HG02840 (cell line): ENCODE data around the gene EIF5AL1.
"Not testable (repeated sequence)": the region's sequence is repeated elsewhere in the genome, so short reads cannot be mapped to it uniquely, and the experiment has no call there.

Experiments used
- ATAC-seq: cut with Tn5 transposase; IDR thresholded peaks from one replicate; pipeline ENCODE4 v1.9.1; 2021; ENCODE audit warnings: mild to moderate bottlenecking, moderate library complexity, moderate number of reproducible peaks; ENCODE audit not compliant: unreplicated experiment, low FRiP score

The EIF5AL1 gene

DNA sequence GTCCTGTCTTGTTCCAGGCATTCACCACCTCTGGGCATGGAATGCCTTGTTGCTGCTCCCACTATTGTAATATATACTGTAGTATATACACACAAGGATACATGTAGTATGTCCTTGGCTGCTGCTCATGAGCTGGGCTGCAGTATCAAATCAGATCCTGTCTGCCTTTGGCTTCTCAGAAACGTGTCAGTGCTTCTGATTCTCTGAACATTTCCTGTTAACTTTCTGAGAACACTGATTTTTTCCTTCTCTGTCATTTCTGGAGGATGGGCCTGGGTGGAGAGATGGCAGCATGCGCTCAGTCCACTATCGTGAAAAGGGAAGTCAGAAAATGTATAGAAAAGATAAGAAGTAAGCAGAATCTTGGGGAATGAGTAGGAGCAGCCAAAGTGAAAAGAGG, 35.6 kb downstream of the EIF5AL1 start:
- ATAC-seq = no peak

DNA sequence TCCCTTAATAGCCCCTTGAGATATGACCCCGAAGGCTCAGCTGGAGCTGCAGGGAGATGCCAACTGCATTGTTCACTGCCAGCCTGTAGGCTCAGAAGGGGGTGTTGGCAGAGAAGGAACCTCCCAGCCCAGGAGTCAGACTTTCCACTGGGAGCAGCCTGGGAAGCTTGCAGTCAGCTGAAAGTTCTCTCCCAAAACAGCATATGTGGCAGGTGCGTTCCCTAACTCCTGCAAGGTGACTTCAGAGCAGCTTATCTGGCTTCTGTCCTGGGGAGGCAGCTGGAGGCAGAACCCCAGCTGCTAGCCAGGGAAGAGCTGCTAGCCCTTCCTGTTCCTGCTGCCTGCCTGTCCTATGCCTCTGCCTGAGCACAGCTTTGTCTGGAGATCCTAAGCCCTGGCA, 39.8 kb downstream of the EIF5AL1 start:
- ATAC-seq = no peak

GRCh38 chr10:79555354-79556309, 43.3 kb downstream of the EIF5AL1 start:
- ATAC-seq = no peak

DNA sequence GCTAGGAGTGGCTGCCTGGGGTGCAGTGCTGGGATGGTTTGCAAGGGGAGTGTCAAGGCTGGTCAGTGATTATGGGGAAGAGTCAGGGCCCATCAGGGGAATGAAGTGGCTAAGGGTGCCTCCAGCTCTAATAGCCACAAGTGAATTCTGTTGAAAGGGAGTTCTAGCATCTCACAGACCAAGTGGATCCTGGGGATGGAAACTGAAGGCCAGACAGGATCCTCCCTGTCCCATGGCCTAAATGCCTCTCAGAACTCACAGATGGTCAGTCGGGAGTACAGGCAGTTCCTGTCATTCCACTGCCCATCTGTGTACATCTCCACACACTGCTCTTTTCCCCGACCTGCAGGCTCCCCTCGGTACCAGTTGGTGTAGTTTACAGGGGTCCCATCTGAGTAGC, 44.6 kb downstream of the EIF5AL1 start:
- ATAC-seq = not testable (repeated sequence)

DNA sequence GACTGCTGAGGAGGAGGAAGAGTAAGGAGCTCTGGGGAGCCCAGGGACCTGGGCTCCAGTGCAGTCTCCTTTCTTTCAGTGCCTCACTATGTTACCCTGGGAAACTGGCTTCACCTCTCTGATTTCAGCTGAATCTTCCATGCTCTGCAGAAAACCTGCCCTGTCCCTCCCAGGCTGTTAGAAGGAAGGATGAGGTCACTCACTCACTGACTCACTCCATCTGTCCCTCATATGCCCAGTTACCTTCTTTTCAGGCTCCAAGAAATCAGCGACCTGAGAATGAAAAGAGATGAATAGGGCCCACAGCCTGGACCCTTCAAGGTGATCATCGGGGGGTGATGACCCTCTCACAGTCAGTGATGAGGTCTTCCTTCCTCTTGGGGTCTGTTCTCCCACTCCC, 47.4 kb downstream of the EIF5AL1 start:
- no peak for ATAC-seq

- no peak for ATAC-seq
These were observed 47.9 kb downstream of the EIF5AL1 start, which contains the start of gene SFTPA2 for GRCh38 chr10:79560160-79560709. SFTPA2 (minus strand) TSS chr10:79560407; CDS start chr10:79559483, 924 bp downstream.

DNA sequence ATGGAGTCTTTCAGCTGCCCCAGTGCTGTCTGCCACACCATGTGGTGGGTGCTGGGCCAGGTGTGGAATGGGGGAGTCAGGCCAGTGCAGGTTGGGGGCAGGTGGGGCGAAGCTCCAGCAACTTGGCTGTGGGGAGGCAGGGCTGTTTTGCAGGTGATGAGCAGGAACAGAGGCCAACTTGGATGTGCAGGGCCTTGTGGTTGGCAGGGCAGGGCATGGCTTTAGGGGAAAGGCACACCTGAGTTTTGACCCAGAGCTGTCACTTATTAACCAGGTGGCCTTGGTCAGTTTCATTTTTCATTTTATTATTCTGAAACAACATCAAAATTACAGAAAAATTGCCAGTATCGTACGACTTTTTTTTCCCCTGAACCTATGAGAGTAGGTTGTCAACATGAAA, 48.9 kb downstream of the EIF5AL1 start:
- ATAC-seq = no peak

GRCh38 chr10:79562135-79562756, 49.9 kb downstream of the EIF5AL1 start:
- ATAC-seq = no peak

DNA sequence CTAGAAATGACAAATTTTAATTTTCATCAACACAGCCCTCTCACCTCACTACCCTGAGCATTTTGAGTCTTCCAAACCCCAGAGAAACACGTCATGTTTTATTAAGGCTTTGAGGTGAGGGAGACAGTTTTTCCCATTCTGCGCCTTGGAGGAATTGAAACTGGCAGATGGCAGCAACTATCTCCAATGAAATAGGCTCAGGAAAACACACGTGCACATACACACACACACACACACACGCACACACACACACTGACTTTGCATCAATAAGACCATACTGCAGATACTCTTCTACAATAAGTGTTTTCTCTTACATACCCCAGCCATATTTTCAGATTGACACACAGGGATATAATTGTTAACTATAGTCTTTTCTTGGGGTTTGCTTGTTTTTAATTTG, 51.1 kb downstream of the EIF5AL1 start:
- no peak for ATAC-seq
